Stimulated activated CD4-positive, alpha-beta T cell treated with anti-CD3 and anti-CD28 coated beads, Interleukin-15, amount 100 ng/mL, for 1 hour (primary cell): ENCODE data around the gene RHOV.

Experiments
- DNase-seq, 2 donors: peaks; one replicate each; pipeline ENCODE4 v3.0.0-alpha.2; 2020; ENCODE audit warnings: low read depth in 1 of 2, low spot score in 1 of 2

Gene RHOV

DNA sequence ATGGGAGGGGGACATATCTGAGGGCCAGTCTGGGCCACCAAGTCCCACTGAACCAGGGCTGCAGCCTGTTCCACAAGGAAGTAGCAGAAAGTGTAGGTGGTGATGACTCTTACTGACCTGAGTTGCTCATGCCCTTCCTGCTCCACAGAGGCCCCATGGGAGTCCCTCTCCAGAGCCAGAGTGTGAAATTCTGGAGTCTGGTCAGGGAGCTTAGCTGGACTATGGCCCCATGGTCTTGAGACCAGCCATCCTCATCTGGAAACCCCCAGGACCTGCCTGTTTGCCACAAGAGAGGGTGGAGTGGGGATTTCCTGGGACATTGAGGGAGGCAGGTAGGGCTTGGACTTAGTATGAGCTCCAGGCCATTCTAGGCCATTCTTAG lies 27.2 kb downstream of the RHOV start:
- DNase-seq = no peak

DNA sequence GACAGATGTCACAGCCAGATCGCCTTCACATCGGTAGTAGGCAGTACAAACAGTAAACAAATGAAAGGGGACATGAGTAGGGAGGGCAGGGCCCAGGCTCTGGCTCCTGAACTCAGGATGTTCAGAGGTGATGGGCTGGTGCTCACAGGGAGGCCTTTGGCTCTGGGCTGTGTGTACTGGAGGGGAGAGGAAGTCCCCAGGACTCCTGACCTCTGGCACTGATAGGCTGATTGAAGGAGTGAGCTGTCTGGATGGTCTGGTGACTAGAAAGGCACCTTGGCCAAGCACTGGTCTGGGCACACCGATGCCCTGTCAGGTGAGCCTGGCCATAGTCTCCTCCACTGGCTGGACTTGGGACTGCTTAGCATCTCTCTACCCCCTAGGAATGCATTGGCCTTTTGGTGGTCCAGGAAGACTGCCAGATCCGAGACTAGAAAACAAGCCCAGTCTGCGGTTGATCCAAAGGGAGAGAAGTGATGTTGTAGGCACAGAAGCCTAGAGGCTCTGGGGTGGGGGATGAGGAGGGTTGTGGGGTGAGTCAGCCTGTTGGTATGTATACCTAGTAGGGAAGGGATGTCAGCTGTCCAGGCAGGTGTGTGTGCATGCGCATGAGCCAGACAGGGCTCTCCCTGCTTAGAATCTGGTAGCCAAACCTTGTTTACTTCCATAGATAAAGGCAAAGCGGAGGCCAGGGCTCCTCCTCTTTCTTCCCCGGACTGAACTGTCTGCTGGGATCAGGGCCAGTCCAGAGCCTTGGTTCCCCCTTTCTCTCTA lies 28.3 kb downstream of the RHOV start:
- no peak for DNase-seq

DNA sequence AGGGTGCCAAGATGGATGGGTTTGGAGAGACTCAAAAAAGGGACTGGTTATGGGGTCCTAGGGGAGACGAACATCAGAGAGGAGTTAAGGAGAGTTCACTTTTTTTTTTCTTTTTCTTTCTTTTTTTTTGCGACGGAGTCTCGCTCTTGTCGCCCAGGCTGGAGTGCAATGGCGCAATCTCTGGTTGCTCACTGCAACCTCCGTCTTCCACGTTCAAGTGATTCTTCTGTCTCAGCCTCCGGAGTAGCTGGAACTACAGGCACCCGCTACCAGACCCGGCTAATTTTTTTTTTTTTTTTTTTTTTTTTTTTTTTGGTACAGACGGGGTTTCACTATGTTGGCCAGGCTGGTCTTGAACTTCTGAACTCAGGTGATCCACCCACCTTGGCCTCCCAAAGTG lies 29.0 kb downstream of the RHOV start:
- no peak for DNase-seq

DNA sequence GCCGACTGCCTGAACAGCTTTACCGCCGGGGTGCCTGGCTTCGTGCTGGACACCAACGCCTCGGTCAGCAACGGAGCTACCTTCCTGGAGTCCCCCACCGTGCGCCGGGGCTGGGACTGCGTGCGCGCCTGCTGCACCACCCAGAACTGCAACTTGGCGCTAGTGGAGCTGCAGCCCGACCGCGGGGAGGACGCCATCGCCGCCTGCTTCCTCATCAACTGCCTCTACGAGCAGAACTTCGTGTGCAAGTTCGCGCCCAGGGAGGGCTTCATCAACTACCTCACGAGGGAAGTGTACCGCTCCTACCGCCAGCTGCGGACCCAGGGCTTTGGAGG lies 29.4 kb downstream of the RHOV start:
- peak in 1 of 2 donors; percentile 22 for DNase-seq

DNA sequence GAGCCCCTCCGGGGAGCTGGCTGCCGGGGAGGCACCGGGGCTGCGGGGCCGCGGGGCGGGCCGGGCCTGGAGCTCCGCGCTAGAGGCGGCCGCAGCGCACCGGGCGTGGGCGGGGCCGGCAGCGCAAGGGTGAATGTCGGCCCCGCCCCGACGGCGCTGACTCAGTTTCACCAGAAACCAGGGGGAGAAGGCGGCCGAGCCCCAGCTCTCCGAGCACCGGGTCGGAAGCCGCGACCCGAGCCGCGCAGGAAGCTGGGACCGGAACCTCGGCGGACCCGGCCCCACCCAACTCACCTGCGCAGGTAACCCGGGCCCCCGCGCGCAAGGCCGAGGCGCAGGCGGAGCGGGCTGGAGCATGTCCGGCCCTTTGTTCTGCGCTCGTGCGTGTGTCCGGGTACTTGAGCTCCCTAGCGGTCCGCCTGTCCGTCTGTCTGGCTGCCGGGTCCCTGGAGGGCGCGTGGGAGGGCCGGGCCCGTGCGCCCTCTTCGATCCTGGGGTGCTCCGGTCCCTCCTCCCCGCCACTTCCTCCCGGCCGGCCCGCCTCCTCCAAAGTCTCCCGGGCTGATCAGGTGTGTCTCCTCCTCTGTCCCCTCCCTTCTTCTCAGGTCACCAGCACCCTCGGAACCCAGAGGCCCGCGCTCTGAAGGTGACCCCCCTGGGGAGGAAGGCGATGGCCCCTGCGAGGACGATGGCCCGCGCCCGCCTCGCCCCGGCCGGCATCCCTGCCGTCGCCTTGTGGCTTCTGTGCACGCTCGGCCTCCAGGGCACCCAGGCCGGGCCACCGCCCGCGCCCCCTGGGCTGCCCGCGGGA lies 29.9 kb downstream of the RHOV start, which contains the start of gene SPINT1:
Gene SPINT1 (plus strand): TSS at position 164 of the 811 bp plus-strand sequence. CDS start 507 bp downstream, at position 671.
- peak in 1 of 2 donors; percentile 69 for DNase-seq

DNA sequence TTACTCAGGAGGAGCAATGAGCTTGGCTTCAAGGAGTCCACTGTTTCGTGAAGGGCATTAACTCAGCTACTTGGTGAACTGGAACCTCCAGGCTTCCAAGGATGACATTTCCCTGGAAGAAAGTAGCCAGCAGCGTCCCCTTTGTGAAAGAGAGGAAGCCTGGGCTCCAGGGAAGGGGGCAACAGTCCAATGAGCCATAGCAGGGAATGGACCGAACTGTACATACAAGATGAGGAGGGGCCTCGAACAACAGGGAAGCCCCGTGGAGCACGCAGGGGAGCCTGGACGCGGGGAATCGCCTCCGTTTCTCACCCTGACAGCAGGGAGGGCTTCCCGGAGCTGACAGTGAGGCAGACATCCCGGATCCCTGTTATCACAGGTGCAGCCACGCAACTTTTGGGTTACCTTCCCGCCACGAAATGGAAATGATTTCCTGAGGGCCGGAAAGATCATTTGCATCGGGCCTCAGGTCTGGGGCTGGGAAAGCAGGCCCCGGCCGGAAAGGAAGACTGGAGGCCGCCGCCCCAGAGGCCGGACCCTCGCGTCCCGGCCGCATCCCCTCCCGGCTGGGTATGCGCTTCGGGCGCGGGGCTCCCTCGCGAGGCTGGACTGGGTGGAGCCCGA lies 30.7 kb downstream of the RHOV start:
- DNase-seq = no peak

DNA sequence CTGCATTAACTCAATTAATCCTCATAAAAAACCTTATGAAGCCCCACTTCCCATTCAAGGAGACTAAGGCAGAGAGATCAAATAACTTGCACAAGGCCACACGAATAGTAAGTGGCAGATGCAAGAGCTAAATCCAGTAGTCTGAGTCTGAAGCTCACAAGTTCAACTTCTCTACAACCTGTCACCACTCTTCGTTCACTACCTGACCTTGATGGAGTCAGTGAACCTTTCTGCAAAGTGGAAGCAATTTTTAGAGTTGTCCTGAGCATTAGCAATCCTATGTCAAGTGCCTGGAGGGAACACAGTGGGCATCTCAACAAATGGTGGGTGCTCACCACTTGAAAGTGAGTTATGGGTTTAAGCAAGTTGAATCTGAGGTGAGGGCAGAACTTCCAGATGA lies 32.3 kb downstream of the RHOV start:
- DNase-seq = no peak

DNA sequence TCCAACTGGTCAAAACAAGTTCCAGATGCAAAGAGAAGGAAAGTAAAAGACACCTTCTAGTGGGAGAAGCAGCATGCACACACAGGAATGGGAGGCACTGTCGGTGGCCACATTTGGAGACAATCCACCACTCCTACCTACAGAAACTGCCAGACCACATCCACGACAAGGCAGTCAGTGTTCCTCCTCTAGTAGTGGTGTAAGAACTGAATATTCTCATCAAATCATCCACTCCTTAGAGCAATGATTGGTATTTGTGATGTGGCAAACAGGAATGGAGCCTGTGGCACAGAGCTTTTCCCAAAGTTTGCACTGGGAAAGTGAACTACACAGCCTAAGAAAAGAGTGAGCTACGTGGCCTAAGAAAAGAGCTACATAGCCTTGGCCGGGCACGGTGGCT lies 35.3 kb downstream of the RHOV start:
- DNase-seq = no peak

DNA sequence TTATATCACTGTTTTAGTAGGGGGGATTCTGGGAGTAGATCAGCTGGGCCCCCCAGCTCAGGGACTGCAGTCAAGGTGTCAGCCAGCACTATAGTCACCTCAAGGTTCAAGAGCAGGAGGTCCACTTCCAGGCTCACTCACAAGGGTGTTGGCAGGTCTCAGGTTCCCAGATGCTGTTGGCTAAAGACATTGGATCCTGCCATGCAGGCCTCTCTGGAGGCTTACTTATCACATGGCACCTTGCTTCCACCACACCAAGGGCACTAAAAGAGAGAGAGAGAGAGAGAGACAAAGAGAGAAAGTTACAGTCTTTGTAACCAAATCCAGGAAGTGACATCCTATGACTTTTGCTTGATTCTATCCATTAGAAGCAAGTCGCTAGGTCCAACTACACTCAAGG lies 38.0 kb downstream of the RHOV start:
- DNase-seq = no peak

DNA sequence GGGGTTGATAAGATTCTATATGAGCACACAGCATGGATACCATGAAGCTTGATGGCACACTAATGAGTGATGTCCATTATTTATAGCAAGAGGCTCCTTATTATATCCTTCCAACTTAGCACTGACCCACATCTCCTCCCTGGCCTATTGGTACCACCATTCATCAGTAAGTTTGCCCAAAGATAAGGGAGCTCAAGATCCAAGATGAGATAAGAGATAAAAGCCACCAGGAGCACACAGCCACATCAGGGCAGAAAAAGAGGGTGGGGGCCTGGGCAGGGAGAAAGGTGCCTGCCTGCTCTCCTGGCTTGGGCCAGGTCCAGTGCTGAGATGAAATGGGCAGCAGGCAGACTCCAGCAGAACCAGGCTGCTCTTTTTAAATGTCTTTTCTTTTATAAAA lies 41.1 kb downstream of the RHOV start:
- DNase-seq = no peak

DNA sequence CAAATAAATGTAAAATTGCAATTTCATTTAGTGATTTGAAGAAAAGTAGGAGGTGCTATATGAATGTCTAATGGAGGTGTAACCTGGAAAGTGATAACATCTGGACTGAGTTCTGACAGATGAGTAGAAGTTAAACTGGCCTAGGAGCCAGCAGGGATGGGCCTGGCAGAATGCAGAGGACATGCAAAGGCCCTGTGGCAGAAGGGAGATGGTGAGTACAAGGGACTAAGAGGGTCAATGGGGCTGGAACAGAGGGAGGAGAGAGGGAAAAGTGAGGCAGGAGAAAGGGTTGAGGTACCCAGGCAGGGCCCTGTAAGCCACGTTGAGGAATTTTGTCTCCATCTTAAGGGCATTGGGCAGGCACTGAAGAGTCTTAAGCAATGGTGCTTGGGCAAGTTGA lies 42.2 kb downstream of the RHOV start:
- DNase-seq = no peak

DNA sequence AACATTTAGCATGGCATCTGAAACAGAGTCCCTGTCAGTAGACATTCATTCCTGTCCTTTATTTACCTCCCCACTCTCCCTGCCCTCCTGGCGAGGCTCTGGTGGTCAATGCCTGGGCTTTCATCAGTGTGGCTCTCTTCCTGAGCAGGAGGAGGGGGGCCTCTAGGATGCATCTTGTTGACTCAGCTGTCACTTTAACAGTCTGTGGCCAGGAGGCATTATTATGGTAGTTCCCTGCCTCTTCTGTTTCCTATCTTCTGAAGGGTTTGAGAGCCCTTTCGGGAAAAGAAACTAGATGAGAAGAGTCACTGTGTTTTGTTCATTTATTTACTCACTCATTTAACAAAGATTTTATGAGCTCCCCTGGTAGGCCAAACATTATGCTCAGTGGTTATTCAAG lies 43.1 kb downstream of the RHOV start:
- DNase-seq = no peak

DNA sequence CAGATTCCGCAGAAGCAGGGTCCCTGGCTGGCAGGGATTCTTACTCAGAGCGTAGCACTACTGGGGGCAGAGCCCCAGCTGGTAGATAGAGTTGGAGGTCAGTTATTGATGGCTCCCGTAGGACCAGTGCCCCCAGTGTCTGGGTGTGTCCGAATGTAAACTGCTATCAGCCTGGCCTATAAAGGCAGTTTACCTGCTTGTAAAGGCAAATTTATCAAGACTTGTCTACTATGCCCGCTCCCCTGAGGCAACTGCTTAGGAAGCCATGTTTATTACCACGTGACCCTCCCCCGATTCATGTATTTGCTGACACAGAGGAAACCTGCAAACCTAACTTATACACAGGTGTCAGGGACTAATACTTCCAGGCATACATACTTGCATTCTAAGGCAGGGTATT lies 44.9 kb downstream of the RHOV start:
- DNase-seq = no peak

DNA sequence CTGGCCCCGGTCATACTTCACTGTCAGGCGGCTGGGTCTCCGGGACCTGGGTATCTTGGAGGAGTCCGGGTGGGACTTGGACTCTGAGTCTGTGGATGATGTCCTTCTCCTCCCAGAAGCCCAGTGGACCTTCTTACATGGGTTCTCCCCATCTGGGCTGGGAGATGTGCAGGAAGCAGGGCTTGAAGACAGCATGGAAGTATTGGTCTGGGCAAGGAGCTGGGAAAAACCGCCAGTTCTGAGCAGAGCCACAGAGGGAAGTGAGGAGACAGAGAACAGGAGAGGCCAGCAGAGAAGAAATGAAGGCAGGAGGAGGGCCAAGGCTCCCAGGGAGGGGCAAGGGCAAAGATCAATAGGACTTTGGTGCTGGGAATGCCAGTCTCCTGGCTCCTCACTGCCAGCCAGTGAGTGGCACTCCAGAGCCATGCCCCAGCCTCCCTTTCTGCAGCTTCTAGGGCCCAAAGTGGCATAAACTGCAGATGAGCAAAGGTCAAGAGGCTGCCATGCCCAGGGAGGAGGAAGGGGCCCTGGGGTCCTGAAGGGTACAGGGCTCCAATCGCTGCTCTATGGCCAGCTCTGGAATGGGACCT lies 45.5 kb downstream of the RHOV start, which contains the start of gene PPP1R14D:
Gene PPP1R14D (minus strand): TSS at position 262 of the 590 bp plus-strand sequence. CDS start 67 bp downstream, at position 195.
- DNase-seq = no peak

DNA sequence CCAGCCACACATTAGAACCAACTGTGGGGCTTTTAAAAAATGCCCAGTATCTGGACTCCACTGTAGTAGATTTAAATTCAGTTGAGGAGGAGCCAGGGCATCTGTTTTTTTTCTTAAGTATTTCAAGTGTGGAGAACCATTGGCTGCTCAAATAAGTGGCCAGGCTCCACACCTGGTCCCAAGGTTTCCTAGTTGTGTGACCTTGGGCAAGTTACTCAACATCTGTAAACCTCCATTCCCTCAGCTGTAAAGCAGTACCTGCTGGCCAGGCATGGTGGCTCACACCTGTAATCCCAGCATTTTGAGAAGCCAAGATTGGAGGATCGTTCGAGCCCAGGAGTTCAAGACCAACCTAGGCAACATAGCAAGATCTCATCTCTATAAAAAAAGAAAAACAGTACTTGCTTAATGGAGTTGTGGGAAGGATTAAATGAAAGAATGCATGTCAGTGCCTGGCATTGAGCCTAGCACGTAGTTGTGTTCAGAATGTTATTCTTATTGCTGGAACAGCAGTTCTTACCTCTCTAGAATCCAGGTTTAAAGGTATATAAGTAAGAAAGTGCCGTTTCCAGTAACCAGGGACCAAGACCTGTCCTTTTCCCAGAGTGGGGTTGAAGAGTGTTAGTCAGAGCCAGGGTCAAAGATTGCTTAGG lies 47.5 kb downstream of the RHOV start:
- no peak for DNase-seq

DNA sequence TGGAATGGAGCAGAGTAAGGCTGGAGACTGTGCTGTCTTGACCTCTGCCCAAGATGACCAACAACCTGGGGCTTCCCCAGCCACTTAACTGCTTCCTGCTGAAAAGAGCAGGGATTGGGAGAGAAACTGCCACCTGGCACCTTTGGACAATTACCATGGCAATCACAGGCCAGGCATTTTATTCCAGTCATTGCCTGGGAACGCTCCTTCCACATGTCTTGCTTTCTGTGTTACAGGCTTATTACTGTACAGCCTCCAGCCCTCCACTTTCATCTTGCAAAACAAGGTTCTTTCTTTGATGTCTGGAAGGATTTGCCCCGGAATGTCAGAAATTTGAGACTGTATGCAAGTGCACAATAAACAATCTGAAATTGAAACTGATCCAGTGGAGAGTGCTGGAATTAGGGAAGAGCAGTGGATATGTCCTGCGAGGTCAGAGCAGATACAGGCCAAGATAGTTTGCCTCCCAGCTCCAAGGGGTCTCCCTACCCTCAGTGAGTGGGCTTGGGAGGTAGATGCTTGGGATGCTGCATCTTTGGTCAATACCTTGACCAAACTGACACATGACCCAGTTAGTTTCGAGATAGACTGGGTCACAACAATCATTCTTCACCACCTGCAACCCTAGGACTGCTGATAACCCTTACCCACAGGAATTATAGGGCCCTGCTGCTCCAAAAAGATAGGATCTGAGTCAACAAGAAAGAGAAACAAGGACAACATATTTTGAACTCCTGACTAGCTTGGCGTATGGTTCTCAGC lies 48.2 kb downstream of the RHOV start:
- DNase-seq = no peak

DNA sequence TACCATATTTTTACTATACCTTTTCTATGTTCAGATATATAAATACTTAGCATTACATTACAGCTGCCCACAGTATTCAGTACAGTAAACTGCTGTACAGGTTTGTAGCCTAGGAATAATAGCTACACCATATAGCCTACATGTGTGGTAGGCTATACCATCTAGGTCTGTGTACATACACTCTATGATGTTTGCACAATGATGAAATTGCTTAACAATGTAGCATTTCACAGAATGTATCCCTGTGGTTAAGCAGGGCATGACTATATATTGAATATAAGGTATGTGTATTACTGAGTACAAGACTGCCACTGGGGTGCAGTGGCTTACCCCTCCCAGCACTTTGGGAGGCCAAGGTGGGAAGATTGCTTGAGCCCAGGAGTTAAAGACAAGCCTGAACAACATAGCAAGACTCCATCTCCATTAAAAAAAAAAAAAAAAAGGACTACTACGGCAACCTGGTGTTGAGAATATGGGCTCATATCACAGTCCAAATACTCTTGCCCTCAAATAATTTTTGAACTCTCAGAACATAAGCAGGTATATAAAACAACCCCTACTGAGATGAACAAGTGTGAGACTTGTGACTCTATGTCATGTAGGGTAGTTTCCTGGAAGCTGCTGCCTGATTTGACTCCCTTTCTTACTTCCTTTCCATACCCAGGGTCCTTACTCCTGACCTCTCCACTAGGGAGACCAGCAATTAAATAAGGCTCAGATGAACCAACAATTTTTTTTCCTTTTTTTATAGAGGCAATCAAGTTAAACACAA lies 50.3 kb downstream of the RHOV start:
- DNase-seq = no peak
